Measurements from ENCODE around the gene INSIG2.
"Not testable (repeated sequence)": the region's sequence is repeated elsewhere in the genome, so short reads cannot be mapped to it uniquely, and the experiment has no call there.

INSIG2 gene

DNA sequence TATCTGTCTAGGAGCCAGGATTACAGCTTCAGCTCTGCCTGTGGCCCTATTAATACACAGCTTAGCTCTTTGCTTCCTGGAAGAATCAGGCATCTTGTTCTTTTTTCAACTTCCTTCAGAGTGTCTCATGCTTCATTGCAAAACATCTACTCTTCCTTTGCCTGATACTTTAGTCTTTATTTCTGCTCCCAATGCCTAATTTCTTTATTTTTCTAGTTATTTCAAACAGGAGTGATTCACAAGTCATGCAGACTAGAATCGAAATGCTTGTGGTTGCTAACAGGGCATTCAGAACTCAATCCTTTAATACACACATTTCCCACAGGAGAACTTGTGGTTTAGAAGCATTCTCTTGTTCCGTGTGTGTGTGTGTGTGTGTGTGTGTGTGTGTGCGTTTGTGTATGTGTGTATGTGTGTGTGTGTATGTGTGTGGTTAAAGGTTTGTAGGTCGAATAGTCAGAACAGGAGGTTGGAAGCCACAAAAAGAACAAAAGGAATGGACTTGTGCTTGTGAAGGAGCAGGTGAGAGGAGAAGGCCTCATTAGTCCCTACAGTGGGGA lies 28.3 kb upstream of the INSIG2 start:
- DNase-seq (ENCODE audit: low read depth in 3 of 3): no peak

DNA sequence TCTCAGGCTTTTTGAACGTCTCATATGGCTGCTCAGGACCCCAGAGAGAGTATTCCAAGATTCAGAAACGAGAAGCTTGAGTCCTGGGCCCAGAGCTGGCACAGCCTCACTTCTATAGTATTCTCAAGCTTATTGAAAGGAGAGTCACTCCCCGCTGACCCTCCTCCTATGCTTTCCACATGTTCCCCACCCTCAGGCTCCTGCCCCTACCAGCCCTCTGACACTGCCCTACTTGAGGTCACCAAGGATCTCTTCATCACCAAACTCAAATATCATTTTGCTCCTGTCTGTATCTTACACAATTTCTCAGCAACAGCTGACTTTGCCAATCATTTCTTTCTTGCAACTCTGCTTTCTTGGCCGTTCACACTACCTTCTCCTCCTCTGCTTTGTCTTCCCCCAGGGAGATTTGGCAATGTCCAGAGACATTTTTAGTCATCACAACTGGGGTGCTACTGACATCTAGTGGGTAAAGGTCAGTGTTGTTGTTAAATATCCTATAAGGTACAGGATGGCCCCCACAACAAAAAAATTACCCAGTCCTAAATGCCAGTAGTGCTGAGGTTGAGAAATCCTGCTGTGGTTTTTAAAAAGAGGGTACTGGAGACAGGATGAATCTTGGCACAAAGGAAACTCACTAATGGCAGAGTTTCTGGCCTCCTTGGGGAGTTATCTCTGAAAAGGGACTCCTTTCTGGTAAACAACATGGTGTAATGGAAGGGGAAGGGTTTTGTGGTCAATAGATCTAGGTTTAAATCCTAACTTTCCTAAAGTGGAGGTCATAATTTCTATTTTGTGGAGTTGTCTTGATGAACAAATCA lies 26.9 kb upstream of the INSIG2 start:
- no peak for DNase-seq (ENCODE audit: low read depth in 3 of 3)

- DNase-seq (ENCODE audit: low read depth in 3 of 3): no peak
These were observed 26.2 kb upstream of the INSIG2 start for GRCh38 chr2:118062048-118062447.

DNA sequence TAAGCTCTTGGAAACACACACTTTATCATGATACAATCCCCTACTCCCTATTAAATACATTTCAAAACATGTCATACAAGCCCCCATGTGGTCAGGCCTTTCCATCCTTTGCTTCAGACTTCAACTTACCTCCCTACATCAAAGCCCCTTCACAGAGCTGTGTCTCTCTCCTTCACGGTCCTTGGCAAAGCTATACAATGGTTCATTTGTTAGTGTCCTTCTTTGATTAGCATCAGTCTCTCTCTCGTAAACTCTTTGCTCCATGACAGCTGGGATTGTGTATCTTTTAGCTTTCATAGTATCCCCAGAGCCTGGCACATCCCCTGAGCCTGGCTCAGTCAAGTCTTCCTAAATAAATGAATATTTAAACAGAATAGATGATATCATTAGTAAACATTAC lies 25.6 kb upstream of the INSIG2 start:
- DNase-seq (ENCODE audit: low read depth in 3 of 3): no peak

DNA sequence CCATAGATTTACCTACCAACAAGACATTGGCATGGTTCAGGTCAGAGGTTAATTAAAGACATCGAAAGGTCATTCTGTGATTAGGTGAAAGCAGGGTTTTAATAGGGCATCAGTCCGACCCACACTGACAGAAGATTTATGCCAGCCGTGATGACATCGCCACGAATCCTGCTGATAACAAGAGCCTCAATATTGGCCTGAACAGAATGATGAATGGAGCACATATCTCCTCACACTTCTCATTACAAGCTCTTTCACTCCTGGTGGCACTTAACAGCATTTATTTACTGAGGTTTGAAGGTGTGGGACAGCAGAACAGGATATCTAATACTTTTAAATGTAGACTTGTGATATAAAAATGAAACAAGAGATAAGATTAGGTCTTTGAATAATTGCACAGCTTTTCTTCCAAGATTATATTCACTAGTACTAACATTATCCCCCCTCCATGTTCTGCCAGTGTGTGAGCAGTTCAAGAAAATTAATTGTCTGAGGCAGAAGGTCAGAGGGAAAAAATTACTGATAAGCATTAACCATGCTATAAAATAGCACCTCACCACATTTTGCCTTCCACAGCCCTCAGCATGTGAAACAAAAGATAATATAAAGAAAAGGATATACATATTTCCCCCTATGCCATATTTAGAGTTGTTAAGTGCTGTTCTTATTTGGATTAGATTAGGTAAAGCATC lies 23.1 kb upstream of the INSIG2 start:
- DNase-seq (ENCODE audit: low read depth in 3 of 3): no peak

DNA sequence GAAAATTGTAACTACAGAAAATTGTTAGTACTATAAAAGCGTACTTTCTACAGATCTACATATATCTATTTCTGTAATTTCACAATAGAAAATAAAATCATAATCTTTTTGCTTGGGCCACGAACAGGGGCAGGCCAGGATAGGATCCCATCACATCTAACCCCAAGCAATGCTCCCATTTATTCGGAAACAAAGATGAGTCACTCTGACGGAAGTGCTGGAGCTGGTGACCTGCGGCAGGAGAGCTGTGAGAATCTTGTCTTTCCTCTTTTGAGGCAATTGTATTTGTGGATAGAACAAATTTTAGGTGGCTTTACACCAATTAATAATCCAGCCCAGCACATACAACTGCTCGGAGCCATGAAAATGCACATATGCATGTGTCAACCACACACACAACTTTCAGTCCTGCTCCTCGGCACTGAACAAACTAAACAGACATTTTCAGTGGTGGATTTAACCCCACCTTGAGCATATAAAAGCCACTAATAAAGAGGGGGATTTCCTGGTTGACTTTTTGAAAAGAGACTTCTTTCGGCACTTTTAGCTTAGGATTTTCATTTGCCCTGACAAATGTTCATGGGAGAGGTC lies 22.3 kb upstream of the INSIG2 start:
- no peak for DNase-seq (ENCODE audit: low read depth in 3 of 3)

- DNase-seq (ENCODE audit: low read depth in 3 of 3): no peak
These were observed 10.5 kb upstream of the INSIG2 start for GRCh38 chr2:118077636-118078247.

- no peak for DNase-seq (ENCODE audit: low read depth in 3 of 3)
These were observed 9.5 kb upstream of the INSIG2 start for GRCh38 chr2:118078734-118079133.

DNA sequence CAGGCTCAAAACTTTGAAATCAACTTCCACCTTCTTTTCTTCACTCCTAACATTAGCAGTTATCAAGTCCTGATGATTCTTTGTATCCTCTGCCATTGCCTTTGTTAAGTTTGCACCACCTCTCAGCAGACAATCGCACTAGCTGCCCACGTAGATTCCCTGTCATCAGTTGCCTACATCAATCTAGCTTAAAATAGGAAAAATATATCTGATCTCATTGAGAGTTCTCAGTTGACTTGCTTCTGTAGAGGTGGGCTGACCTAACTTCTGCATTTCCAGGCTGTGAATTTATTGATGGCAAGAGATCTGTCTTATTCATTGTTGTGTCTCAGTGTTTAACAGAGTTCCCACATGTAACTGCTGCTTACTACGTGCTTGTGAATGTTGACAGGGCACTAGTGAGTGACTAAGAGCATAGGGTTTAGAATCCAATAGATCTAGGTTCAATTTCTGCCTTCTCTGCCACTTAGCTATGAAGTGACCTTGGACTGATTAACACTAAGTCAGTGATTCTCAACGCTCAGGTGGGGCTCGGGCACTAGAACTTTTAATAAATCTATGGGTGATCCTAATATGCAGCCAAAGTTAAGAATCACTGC lies 3.7 kb upstream of the INSIG2 start:
- no peak for DNase-seq (ENCODE audit: low read depth in 3 of 3)

- no peak for DNase-seq (ENCODE audit: low read depth in 3 of 3)
These were observed 2.9 kb upstream of the INSIG2 start for GRCh38 chr2:118085173-118086023.

GRCh38 chr2:118086024-118086633 lies 2.1 kb upstream of the INSIG2 start:
- DNase-seq (ENCODE audit: low read depth in 3 of 3): no peak

DNA sequence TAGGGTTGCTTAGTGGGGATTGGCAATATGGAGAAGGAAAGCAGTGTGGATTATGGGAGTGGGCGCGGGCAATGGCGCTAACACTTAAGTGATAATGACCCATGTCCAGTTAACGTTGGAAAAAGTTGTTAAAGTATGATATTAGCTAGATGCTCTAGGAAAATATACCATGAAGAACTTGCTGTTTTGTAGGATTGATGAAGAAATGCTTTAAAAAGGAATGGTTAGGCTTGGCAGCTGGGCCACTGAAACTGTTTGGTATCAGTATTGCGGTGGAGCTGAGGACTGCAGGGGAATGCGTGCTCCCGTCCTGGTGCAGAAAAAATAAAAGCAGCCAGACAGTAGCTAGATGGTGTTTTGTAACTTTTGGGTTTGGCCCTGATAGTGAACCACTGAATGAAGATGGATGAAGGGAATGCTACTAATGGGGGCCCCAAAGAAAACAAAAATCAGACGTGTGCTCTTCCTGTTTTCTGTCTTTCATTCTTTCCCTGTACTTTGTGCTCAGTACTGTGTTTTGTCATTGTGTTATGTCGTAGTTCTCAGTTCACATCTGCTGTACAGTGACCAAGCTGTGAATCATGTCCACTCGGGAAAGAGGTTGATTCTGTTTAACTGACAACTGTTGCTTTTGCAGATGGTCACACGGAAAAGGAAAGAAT lies 999 bp downstream of the INSIG2 start:
- peak; percentile 3 to 15 (median 8) for DNase-seq (ENCODE audit: low read depth in 3 of 3)

GRCh38 chr2:118090387-118091139 lies 2.3 kb downstream of the INSIG2 start:
- no peak for DNase-seq (ENCODE audit: low read depth in 3 of 3)

DNA sequence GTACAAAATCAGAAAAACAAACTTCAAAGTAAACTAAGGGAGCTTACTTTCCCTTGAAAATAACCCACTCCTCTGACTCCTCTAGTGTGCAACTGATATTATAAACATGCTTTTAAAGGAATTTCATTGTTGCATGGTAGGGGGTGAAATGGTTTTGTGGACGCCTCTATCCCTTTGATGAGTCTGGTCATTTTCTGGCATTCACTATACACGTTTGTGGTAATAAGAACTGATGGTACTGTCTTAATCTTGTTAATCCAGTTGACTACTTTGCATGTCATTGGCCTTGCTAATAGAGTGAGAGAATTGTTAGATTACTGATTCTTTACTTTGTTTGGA lies 2.8 kb downstream of the INSIG2 start:
- no peak for DNase-seq (ENCODE audit: low read depth in 3 of 3)

GRCh38 chr2:118091631-118092030 lies 3.4 kb downstream of the INSIG2 start:
- no peak for DNase-seq (ENCODE audit: low read depth in 3 of 3)

GRCh38 chr2:118094102-118094501 lies 5.8 kb downstream of the INSIG2 start:
- DNase-seq (ENCODE audit: low read depth in 3 of 3): not testable (repeated sequence)

DNA sequence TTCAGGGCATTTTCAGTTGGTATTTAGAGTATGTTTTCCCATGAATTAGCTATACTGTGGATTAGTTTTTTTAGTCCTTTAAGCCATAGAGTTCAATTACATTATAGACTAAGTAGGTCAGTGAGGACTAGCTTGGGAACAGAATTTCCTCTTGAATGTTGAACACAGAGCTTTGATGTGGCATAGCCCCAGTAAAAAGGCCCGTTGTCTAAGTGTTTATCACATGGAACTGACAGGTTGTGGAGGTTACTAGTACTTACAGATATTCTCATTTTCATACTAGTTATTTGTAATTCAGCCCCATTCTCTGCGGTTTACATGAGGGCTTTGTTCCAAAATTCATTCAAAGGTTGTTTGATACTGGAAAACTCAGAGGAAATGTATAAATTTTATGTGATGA lies 6.2 kb downstream of the INSIG2 start:
- no peak for DNase-seq (ENCODE audit: low read depth in 3 of 3)

- no peak for DNase-seq (ENCODE audit: low read depth in 3 of 3)
These were observed 7.3 kb downstream of the INSIG2 start for GRCh38 chr2:118095610-118096009.

DNA sequence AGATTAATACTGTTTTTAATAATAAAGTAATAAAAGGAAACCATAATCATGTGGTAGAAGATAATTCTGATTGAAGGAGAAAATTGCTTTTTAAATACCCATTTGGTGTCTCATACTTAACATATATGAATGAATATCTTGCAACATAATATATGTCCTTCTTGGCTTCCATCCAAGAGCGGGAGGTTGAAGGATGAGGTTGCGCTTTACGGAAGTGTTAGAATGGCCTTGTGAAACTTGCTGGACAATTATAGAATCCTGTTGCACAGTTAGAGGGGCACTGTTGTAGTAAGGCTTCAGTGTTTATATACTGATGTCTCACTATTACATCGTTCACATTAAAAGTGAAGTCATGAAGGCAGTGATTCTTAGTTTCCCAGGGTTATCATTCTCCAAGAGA lies 9.4 kb downstream of the INSIG2 start:
- no peak for DNase-seq (ENCODE audit: low read depth in 3 of 3)
